K562 (cell line): ENCODE results near the gene FAM118B. TPM values are rescaled to one million over a fixed set of nuclear protein-coding genes. Genes with fewer than 3 reads are reported as not detected.
A peak's percentile ranks its signal among the peaks of the same experiment; 100 is the strongest.

Experiments
- ATAC-seq: fragments of 200-7000 bp; cut with Tn5 transposase; 3 replicates; pipeline ENCODE4 v1.9.1; 2020; ENCODE audit warnings: moderate library complexity
- BruUV-seq: library from RNA; stranded (reverse); fragments of 400-500 nt; replicated peaks from 2 replicates; lab custom pipeline; 2021; lab: Mats Ljungman, UMichigan
- CTCF ChIA-PET: fragments of 300-600 bp; formaldehyde crosslinking; extraction: SDS; loops from one replicate; lab custom pipeline; 2021; ENCODE audit warnings: low intra/inter-chr PET ratio; lab: Yijun Ruan, JAX
- POLR2A ChIA-PET: fragments of 300-600, 350-650 bp; sonication (Branson Sonifier 250); formaldehyde crosslinking; extraction: SDS; loops from one replicate; lab custom pipeline; 2021; ENCODE audit warnings: antibody characterized with exemption, inconsistent platforms; lab: Yijun Ruan, JAX
- DNase-seq, 4 experiments: peaks; one replicate each; pipeline versions ENCODE4 v3.0.0 to v3.0.0-alpha.2; 2011 to 2018; ENCODE audit warnings: low spot score in 3 of 4, mixed read lengths in 3 of 4; ENCODE audit errors: extremely low read depth in 1 of 4
- FAIRE-seq: peaks from 2 replicates; lab custom pipeline; 2011; peaks lifted over from hg19 to GRCh38; lab: Jason Lieb, UNC
- H2AFZ ChIP-seq: 2 replicates; pipeline ENCODE4 v1.6.0; 2011; ENCODE audit warnings: low read depth, low read length, control low read depth, inconsistent platforms
- H3K27ac ChIP-seq: fragments of 200-600 bp; 3 replicates; pipeline ENCODE4 v1.8.0; 2011; ENCODE audit warnings: low read depth, mild to moderate bottlenecking, control low read depth, inconsistent platforms, low read length, moderate library complexity, mixed read lengths; ENCODE audit errors: extremely low read depth
- H3K27me3 ChIP-seq, 2 experiments: fragments of 300-600 bp in 1 of 2; 2 replicates in 1 of 2; 3 replicates in 1 of 2; pipeline versions ENCODE4 v1.6.0 to v1.8.0; 2011; ENCODE audit warnings: inconsistent platforms in 2 of 2, low read length in 2 of 2, mild to moderate bottlenecking in 1 of 2, mixed read lengths in 1 of 2, moderate library complexity in 1 of 2; ENCODE audit not compliant: control insufficient read depth in 2 of 2, insufficient read depth in 2 of 2
- H3K36me3 ChIP-seq: fragments of 300-600 bp; 3 replicates; pipeline ENCODE4 v1.8.0; 2011; ENCODE audit warnings: mild to moderate bottlenecking, low read length, inconsistent platforms; ENCODE audit not compliant: control insufficient read depth, insufficient read depth
- H3K4me1 ChIP-seq, 2 experiments: fragments of 200-600 bp in 1 of 2; replicated peaks in 1 of 2; 2 replicates in 1 of 2; 3 replicates in 1 of 2; pipeline versions ENCODE4 v1.5.1 to v1.8.0; 2011; ENCODE audit warnings: inconsistent platforms in 2 of 2, low read length in 2 of 2, mild to moderate bottlenecking in 1 of 2, mixed read lengths in 1 of 2, moderate library complexity in 1 of 2; ENCODE audit not compliant: control insufficient read depth in 2 of 2, insufficient read depth in 2 of 2
- H3K4me2 ChIP-seq: 2 replicates; pipeline ENCODE4 v1.6.1; 2011; ENCODE audit warnings: low read length, control low read depth, inconsistent platforms, mixed read lengths; ENCODE audit not compliant: insufficient read depth
- H3K4me3 ChIP-seq: fragments of 200-600 bp; sonication (generic), shearing (Covaris generic); 2 replicates; pipeline ENCODE4 v1.5.1; 2016; ENCODE audit warnings: control low read depth, inconsistent platforms
- H3K79me2 ChIP-seq: fragments of 200-600 bp; 3 replicates; pipeline ENCODE4 v1.8.0; 2011; ENCODE audit warnings: low read length, inconsistent platforms; ENCODE audit not compliant: control insufficient read depth, insufficient read depth
- H3K9ac ChIP-seq, 2 experiments: 2 replicates each; pipeline versions ENCODE4 v1.6.0 to v1.6.1; 2011; ENCODE audit warnings: low read depth in 2 of 2, low read length in 2 of 2, control low read depth in 1 of 2, inconsistent platforms in 1 of 2, mild to moderate bottlenecking in 1 of 2, mixed read lengths in 1 of 2; ENCODE audit not compliant: insufficient read depth in 1 of 2
- H3K9me1 ChIP-seq: one replicate; pipeline ENCODE4 v1.6.0; 2011; ENCODE audit warnings: inconsistent platforms, mild to moderate bottlenecking, low read length, moderate library complexity; ENCODE audit not compliant: control insufficient read depth, insufficient read depth
- H3K9me3 ChIP-seq: replicated peaks from 2 replicates; pipeline ENCODE4 v1.5.1; 2011; ENCODE audit warnings: low read depth, low read length, inconsistent platforms; ENCODE audit not compliant: control insufficient read depth, insufficient read depth
- H4K20me1 ChIP-seq: replicated peaks from 2 replicates; pipeline ENCODE4 v1.6.1; 2011; ENCODE audit warnings: low read length, inconsistent platforms, mixed read lengths; ENCODE audit not compliant: control insufficient read depth, insufficient read depth
- E2F8 ChIP-seq: fragments of 450-650 bp; IDR thresholded peaks from 2 replicates; pipeline ENCODE4 v1.7.1; 2018; ENCODE audit warnings: mild to moderate bottlenecking, low read depth; ENCODE audit not compliant: partially characterized antibody
- KDM4B ChIP-seq, 2 experiments: fragments of 450-650 bp in 1 of 2; sonication (generic) in 1 of 2; IDR thresholded peaks; 2 replicates each; pipeline ENCODE4 v1.6.1; 2016 to 2017; ENCODE audit warnings: borderline replicate concordance in 2 of 2, antibody characterized with exemption in 1 of 2, low read depth in 1 of 2, mild to moderate bottlenecking in 1 of 2
- NR2C1 ChIP-seq, 2 experiments: fragments of 450-650 bp; IDR thresholded peaks; 2 replicates each; pipeline ENCODE4 v1.6.1; 2017; ENCODE audit warnings: mild to moderate bottlenecking in 2 of 2, antibody characterized with exemption in 1 of 2, inconsistent platforms in 1 of 2, missing compliant biosample characterization in 1 of 2, missing genetic modification characterization in 1 of 2
- POLR2A ChIP-seq: fragments of 450-650 bp; conservative IDR thresholded peaks from 2 replicates; pipeline ENCODE4 v1.6.1; 2016
- POLR2AphosphoS5 ChIP-seq: IDR thresholded peaks from 2 replicates; pipeline ENCODE4 v1.6.1; 2011; ENCODE audit warnings: mild to moderate bottlenecking, low read depth, low read length, moderate library complexity; ENCODE audit not compliant: control insufficient read depth, insufficient read depth
- POLR2B ChIP-seq: fragments of 450-650 bp; IDR thresholded peaks from 2 replicates; pipeline ENCODE4 v1.6.1; 2018; ENCODE audit warnings: low read depth; ENCODE audit not compliant: partially characterized antibody
- RBFOX2 ChIP-seq: fragments of 200-400 bp; formaldehyde crosslinking; IDR thresholded peaks from 2 replicates; pipeline ENCODE4 v1.6.1; 2017; ENCODE audit warnings: low read depth, mild to moderate bottlenecking, low read length, moderate library complexity
- SMC3 ChIP-seq: conservative IDR thresholded peaks from 2 replicates; pipeline ENCODE4 v1.6.1; 2011; ENCODE audit warnings: low read depth, low read length, improper control_type of control experiment; ENCODE audit not compliant: insufficient read depth
- SUPT5H ChIP-seq: fragments of 450-650 bp; IDR thresholded peaks from 2 replicates; pipeline ENCODE4 v1.6.1; 2016
- ZKSCAN3 ChIP-seq: fragments of 250-450 bp; sonication (Bioruptor Pico); IDR thresholded peaks from 2 replicates; pipeline ENCODE4 v1.4.0; 2020
- ZNF24 ChIP-seq: fragments of 450-650 bp; IDR thresholded peaks from 2 replicates; pipeline ENCODE4 v1.6.1; 2016
- ZNF395 ChIP-seq: fragments of 200-800 bp; sonication (Bioruptor generic); IDR thresholded peaks from 2 replicates; pipeline ENCODE4 v1.6.1; 2017; ENCODE audit warnings: missing genetic modification characterization, missing compliant biosample characterization
- ZNF445 ChIP-seq: fragments of 250-450 bp; sonication (Bioruptor Pico); IDR thresholded peaks from 2 replicates; pipeline ENCODE4 v1.4.0; 2020; ENCODE audit warnings: low read depth, mild to moderate bottlenecking, moderate library complexity
- WGBS: fragments of 100-300 bp; shearing (Covaris generic); methylation state at CpG from one replicate; pipeline ENCODE4 v1.1.6; 2016; ENCODE audit warnings: low coverage, mixed read lengths; ENCODE audit not compliant: insufficient coverage; ENCODE audit errors: missing lambda C conversion rate; 5-methylcytosine and 5-hydroxymethylcytosine counted together
- in situ Hi-C: fragments of 300-500 bp; cut with MboI; formaldehyde crosslinking; loops from 4 replicates; pipeline ENCODE4 v1.15.0; 2018; ENCODE audit warnings: inconsistent platforms, mixed read lengths
- intact Hi-C: fragments of 100-400 bp; cut with micrococcal nuclease; formaldehyde crosslinking; loops from 2 replicates; pipeline ENCODE4 v1.14.2; 2022
- polyA plus RNA-seq, 8 experiments: library from polyadenylated mRNA; depleted of rRNA in 4 of 8; stranded (reverse) in 5 of 8; unstranded in 3 of 8; fragments of >200 nt; fragmentation: Nextera tagmentation in 2 of 8; fragmentation: Illumina TruSeq in 1 of 8; extraction: Ambion mirVana in 2 of 8; extraction: Trizol in 1 of 8; gene quantifications; 2 replicates each; pipeline versions ENCODE4 v1.2.1 to v1.2.3, GENCODE V29; 2011 to 2014; ENCODE audit warnings: inconsistent platforms in 1 of 8, missing spikeins in 1 of 8
- total RNA-seq, 7 experiments: library from RNA; depleted of rRNA in 6 of 7; stranded (reverse); fragments of >200 nt in 6 of 7; fragmentation: Illumina TruSeq in 2 of 7; extraction: Trizol in 2 of 7; gene quantifications; 2 replicates each; pipeline versions ENCODE4 v1.2.1 to v1.2.3, GENCODE V29; 2011 to 2021; ENCODE audit warnings: low replicate concordance in 1 of 7

Gene FAM118B
- total and polyA plus RNA-seq, 9 of the 15 experiments (the other 6 are each of a cell fraction or from before 2014, with no cell fraction given), result 12.0 to 49.0 (median 22.1) TPM

GRCh38 chr11:126257764-126258163, 46.2 kb downstream of the FAM118B start:
- no peak overlapping the region for H3K27ac ChIP-seq
- no peak for DNase-seq
- H3K4me3 ChIP-seq, result no peak overlapping the region
- no peak for TF ChIP-seq NR2C1 (IDR thresholded peaks at IDR 0.05)
- TF ChIP-seq NR2C1 (tag; IDR thresholded peaks at IDR 0.05), result no peak
- TF ChIP-seq ZNF24, result no peak
- no peak for TF ChIP-seq SMC3
- no peak for TF ChIP-seq ZNF445 (CRISPR knock-in tag)
- no peak for TF ChIP-seq KDM4B (IDR thresholded peaks at IDR 0.05; ENCODE audit: borderline replicate concordance in 2 of 2, low read depth in 1 of 2)
- intact Hi-C loops, result no loop called here
- ChIA-PET POLR2A (interaction anchor here (0.7 to 2.1 kb wide), 5 partner anchors 9 to 33 kb away, joined by 3 to 6 read pairs (median 3); partner anchors contain the start of genes FOXRED1 and SRPRA), CTCF (no interaction called here)
- no peak for FAIRE-seq
- H3K36me3 ChIP-seq, result peaks cover 67% of the 10 kb centered on the region
- in situ Hi-C loops, result no loop called here
- no peak overlapping the region for H3K9ac ChIP-seq
- ATAC-seq, result no peak
- BruUV-seq, result no TSS peak
- no peaks in the 10 kb centered on the region for H3K27me3 ChIP-seq
- H3K79me2 ChIP-seq, result no peaks in the 10 kb centered on the region
- no peak overlapping the region for H3K4me2 ChIP-seq
- no peak overlapping the region for H2AFZ ChIP-seq
- H3K9me1 ChIP-seq, result no peaks in the 10 kb centered on the region
- peaks cover 0 to 6% of the 10 kb centered on the region in 2 experiments; a peak in 2 of 5 replicates for H3K4me1 ChIP-seq
- no peaks in the 10 kb centered on the region for H3K9me3 ChIP-seq
- no peaks in the 10 kb centered on the region for H4K20me1 ChIP-seq
- 80% methylated on average over 2 of the region's 2 CpGs for WGBS

GRCh38 chr11:126262216-126262615, 50.6 kb downstream of the FAM118B start:
- FAIRE-seq (no peak), ATAC-seq (peak; percentile 19), DNase-seq (no peak)
- Histone ChIP-seq H3K9me3 (no peaks in the 10 kb centered on the region), H2AFZ (no peak overlapping the region), H3K9me1 (no peaks in the 10 kb centered on the region), H4K20me1 (no peaks in the 10 kb centered on the region), H3K4me2 (no peak overlapping the region), H3K79me2 (peaks cover 8% of the 10 kb centered on the region), H3K27me3 (no peaks in the 10 kb centered on the region), H3K9ac (no peak overlapping the region), H3K27ac (no peak overlapping the region), H3K4me1 (no peaks in the 10 kb centered on the region), H3K36me3 (peaks cover 83% of the 10 kb centered on the region), H3K4me3 (no peak overlapping the region)
- intact Hi-C loops, result no loop called here
- BruUV-seq, result no TSS peak
- CTCF ChIA-PET, result no interaction called here
- in situ Hi-C loops, result no loop called here
- POLR2A ChIA-PET, result interaction anchor here (0.7 to 2.8 kb wide), 6 partner anchors 10 to 37 kb away, joined by 3 to 26 read pairs (median 6); no protein-coding TSS in a partner anchor
- WGBS, result 87% methylated on average over 6 of the region's 6 CpGs
- TF ChIP-seq POLR2A (peak; percentile 46), RBFOX2 (0 out of 2 replicates have a peak, but pooled peaks have one; percentile 35), SUPT5H (peak; percentile 22; the same call in 1 of the 2 replicates), E2F8 (peak; percentile 24), ZKSCAN3 (CRISPR knock-in tag) (no peak), POLR2B (peak; percentile 47), POLR2AphosphoS5 (peak; percentile 29; the same call in 1 of the 2 replicates), ZNF395 (CRISPR knock-in tag) (no peak)
